ENCODE data around the gene WSCD1.

Gene WSCD1

GRCh38 chr17:6061290-6061689, 8.9 kb upstream of the WSCD1 start:
- no peak for DNase-seq

DNA sequence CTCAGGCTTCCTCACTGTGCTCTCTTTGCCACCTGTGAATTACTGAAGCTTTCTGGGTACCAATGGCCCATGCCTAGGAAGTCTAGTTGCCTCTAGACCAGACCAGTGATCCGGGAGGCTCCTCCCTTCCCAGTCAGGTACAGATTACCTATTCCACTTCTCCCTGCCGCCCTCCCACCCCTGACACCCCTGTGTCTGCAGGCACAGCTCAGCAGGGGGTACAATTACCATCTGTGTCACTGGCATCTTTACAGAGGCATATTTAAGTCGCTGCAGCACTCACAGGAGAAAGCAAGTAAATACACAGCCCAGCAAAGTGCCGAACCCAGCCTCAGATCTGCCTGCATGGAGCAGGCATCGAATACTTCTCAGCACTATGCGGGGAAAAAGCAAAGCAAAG, 5.3 kb upstream of the WSCD1 start:
- no peak for DNase-seq

- no peak for DNase-seq
Observed at GRCh38 chr17:6065351-6065750, 4.8 kb upstream of the WSCD1 start.

DNA sequence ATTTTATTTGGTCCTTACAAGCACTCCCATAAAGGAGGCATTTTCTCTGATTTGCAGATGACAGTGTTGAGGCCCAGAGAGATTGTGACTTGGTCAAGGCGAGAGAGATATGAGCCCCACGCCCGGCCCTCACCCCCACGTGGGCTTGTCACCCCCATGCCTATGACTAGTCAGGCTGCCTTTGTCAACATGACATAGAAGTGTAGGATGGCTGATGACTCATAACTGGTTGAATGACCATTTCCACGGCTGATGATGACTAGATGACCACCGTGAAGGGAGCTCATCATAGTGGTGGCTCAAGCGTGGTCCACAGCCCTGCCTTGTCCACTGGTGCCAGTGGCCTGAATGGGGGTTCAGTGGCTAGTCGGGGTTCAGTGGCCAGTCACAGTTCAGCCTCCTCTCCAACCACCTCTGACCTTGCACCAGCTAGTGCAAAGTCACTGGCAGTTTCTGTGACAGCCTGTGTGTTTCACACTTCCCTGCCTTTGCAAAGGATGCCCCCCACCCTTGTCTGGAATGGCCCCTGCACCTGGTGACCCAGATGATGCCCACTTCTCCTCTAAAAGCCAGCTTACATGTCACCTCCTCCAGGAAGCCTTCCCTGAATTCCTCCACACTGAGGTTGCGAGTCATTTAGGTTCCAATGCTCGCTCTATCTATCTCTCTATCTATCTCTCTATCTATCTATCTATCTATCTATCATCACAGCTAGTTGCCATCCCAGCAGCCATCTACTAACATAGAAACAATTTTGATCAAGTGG, 3.8 kb upstream of the WSCD1 start:
- no peak for DNase-seq

DNA sequence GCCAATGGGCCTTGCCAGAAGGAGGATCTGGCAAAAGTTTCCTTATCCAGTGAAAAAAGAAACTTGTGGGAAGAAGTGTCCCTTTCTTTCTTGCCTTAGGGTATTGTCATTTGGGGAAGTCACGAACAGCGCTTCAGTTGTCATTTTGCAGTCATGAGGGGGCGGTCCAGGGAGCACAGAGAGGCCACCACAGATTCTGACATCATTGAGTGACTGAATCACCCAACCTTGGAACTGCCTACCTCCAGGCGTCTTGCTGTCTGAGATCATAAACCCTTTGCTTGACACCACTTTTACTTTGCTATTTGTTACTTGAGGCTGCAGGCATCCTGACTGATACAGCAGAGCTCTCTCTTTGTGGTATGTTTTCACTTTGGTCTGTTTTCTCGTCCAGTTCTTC, 3.1 kb upstream of the WSCD1 start:
- no peak for DNase-seq

GRCh38 chr17:6070430-6070912, 292 bp downstream of the WSCD1 start:
- DNase-seq: no peak

DNA sequence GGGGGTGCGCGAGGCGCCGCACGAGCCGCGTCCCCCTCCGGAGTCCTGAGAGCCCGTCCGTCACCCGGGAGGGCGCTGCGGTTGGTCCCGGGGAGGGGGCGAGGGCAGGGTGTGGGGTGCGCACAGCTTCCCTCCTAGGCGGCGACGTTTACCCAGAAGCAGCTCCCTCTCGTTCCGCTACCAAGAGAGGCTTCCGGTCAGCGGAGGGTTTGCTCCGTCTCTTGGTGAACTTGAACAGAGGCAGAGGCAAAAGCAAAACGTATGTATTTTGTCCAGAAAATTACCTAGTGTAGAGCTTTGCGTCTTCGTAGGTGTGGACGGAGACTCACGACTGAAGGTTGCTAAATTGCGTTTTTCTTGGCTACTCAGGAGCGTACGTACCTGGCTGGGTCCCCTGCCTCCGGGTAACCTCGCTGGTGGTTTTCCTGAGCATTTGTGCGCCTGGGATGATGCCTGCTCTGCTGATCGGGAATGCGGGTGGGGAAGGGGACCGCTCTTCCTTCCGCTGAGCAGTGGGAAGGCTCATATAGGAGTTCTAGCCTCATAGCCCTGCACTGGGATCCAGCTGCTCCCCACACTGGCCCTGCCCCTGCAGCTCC, 833 bp downstream of the WSCD1 start:
- DNase-seq: no peak

DNA sequence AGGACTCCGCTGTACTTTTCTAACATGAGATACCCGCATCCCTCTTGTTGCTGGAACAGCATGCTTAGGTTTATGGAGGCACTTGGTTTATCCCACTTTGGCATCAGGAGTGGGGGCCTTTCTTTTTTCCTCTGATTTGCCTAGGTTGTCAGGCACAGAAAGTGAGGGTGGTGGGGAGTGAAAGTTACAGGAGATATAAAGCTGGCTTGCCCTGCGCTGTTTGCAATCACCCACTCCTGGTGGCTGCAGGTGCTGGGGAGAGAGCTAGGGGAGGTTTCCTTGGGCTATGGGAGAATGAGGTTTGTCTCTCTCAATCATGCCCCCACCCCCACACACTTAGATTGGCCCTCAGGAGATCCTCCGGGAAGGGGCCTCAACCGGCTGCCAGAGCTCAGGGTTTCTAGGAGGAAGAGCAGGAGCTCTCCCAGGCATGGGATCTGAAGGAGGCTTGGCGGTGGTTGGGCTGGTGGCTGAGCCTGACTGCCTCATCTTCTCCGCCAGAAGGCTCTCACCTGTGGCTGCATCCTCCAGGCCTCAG, 1.4 kb downstream of the WSCD1 start:
- no peak for DNase-seq

DNA sequence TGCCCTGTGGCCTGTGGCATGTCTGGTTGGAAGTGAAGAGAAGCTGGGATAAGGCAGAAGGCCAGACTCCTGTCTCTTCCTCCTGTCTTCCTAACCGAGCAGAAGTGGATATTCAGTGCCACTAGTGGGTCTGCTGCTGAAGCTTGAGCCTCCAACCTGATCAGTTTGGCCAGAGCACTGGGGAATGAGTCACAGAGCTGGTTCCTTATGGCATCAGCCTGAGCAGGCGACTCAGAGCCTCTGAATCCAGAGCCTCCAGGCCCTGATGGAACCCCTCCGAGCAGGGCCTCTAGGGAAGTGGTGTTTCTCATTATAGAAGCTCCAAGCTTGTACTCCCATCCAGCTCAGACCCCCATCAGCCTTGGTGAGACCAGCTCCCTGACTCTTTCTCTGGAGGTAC, 2.0 kb downstream of the WSCD1 start:
- no peak for DNase-seq

- no peak for DNase-seq
Observed at GRCh38 chr17:6072611-6073010, 2.4 kb downstream of the WSCD1 start.

GRCh38 chr17:6073620-6074019, 3.4 kb downstream of the WSCD1 start:
- no peak for DNase-seq

- DNase-seq: no peak
Observed at GRCh38 chr17:6075050-6075449, 4.9 kb downstream of the WSCD1 start.

- no peak for DNase-seq
Observed at GRCh38 chr17:6075845-6076244, 5.7 kb downstream of the WSCD1 start.

- no peak for DNase-seq
Observed at GRCh38 chr17:6077752-6078151, 7.6 kb downstream of the WSCD1 start.

- DNase-seq: no peak
Observed at GRCh38 chr17:6078458-6078871, 8.3 kb downstream of the WSCD1 start.

DNA sequence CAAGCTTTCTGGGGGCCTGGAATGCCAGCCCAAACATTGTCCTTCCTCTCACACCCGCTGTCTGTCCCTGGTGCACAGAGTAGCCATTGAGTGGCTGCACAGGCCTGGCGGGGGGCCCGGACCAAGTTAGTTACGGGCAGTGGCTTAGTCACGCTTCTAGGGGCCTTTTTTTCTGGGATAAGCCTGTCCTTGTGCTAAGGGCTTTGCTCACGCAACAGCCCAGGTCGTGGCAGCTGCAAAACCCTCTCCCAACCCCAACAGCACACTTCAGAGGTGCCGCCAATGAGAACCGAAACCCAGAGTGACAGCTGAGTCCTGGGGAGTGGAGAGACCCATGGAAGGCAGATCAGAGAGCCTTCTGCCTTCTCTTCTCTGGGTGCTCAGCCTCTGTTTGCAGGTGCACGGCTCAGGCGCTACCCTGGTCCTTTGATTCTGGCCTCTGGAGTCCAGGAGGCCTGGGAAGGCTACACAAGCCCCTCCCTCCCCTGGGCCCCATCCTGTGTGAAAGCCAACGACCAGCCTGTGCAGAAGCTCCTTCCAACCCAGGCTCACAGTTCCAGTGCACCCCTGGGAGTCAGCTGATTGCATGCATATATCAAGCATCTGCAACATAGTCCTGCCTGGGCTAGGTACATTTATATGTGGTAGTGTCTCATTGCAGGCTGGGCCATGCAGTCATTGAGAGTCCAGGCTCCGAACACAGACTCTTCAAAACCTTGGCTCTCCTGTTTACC, 9.1 kb downstream of the WSCD1 start:
- no peak for DNase-seq

DNA sequence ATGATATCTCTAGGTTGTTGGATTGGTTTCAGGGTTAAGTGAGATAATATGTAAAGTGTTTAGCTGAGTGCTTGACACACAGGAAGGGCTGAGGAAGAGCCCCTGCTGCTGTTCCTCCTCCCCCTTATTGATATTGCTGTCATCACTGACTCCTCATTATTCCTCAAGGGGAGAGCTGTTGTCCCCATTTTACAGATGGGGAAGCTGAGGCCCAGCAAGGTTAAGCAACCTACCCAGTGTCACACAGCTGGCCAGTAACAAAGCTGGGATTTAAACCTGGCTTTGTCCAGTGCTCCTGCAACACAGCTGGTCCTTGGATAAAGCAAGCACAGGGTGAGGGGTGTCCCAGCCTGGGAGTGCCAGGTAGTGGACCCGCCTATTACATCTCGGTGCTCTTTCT, 9.8 kb downstream of the WSCD1 start:
- no peak for DNase-seq

- no peak for DNase-seq
Observed at GRCh38 chr17:6080711-6081430, 10.7 kb downstream of the WSCD1 start.

DNA sequence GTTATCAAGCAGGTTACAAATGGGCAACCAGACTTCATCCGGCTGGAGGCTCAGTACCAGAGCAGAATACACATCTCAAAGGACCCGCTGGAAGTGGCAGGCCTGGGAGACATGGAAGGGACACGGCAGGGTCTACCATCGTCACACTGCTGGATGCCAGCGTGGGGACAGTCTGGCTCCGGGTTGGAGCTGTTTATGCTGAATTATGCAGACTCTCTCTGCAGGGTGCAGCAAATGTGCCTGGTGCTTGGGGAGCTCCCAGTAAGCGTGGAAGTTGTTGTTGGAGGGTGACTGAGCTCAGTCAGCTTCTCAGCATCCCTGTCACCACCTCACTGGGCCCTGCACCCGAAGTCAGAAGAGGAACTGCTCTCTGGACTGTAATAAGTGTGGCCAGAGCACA, 12.2 kb downstream of the WSCD1 start:
- no peak for DNase-seq

DNA sequence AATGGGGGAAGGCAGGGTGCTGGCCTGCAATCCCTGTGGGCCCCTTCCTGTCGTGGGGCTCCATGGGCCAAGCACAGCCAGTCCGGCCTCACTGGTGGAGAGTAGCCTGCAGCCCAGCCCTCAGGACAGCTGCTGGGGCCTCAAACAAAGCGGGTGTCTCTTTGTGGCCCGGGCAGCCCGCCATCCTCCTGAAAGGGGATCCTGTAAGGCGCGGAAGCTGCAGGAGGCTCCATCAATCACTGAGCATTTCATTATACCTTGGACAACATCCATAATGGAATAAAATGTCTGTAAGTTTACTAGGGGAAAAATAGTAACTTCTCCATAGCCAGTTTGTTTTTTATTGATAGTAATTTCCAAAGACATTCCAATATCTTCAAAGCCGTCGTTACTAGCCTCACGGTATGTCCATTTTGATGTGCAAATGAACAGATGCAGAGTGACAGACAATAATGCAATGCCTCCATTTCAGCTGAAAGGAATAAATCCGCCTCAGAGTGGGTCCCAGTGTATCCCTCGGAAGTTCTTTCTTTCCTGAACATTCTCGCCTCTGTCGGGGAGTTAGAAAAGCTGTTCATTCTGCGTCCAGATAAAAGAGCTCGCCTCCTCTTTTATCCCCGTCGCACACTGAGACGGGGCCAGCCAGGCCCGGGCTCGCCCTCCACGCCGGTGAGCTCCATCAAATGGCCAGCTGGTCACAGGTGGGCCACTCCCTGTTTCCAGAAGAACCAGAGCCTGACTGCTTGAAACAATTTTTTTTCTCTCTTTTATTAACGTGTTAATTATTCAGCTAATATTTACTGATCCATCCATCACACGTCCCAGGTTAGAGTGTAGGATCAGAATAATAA, 14.4 kb downstream of the WSCD1 start:
- DNase-seq: no peak

GRCh38 chr17:6085812-6086211, 15.6 kb downstream of the WSCD1 start:
- no peak for DNase-seq

Measured in CD4-positive, alpha-beta T cell treated with Interleukin-1 beta for 1 hour (primary cell).